NCI-H187 treated with DMSO at 0.1 percent for 48 hours (cell line): ENCODE data around the gene PSMA3.
"Not testable (repeated sequence)": the region's sequence is repeated elsewhere in the genome, so short reads cannot be mapped to it uniquely, and the experiment has no call there.

Source experiments
- DNase-seq: peaks from one replicate; lab custom pipeline; 2025; lab: John Stamatoyannopoulos, UW

PSMA3 gene

GRCh38 chr14:58244556-58245387, at the start of gene PSMA3:
TSS of gene PSMA3 (plus strand) at chr14:58244843. CDS start at chr14:58244921, 78 bp downstream.
- peak; percentile 98 for DNase-seq

- no peak for DNase-seq
These were observed 48.4 kb upstream of the PSMA3 start for GRCh38 chr14:58196198-58196597.

DNA sequence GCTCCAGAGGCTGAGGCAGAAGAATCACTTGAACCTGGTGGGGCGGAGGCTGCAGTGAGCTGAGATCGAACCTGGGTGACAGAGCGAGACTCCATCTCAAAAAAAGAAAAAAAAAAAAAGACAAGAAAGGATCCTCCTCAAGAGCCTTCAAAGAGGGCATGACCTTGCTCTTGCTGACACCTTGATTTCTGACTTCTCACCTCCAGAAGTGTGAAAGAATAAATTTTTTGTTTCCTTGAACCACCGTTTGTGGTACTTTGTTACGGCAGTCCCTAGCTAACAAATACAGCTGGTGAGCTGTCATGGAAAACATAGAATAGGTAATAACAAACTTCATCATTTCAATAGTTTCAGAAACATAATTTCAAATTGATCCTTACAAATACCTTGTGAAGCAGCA, 46.6 kb upstream of the PSMA3 start:
- DNase-seq = no peak

DNA sequence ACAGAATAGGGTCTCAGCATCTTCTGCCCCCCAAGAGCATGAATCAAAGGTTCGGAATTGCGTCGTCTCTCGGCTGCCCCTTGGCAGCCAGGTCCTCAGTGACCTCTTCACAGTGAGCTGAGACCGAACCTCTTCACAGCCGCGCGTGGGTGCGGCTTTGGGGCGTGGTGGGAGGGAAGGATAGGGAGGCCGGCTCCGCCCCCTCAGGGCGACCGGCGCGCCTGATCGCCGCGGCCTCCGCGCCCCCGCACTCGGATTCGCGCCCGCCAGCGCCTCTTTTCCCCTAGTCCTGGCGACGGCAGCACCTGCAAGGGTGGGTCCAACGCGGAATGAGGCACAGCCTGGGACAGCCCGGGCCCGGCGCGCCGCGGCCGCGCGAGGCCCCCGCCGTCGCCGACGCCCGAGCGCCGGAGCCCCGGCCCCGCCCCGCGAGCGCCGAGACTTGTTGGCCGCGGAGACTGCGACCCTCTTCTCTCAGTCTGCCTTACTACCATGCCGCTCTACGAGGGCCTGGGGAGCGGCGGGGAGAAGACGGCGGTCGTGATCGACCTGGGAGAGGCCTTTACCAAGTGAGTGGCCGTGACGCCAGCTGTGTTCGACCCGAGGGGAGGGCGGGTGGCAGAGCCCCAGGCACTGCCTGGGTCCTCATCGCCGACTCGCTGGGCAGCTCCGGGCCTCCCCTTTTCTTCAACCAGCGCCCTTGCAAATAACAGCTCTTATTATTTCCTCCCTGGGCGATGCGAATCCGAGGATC, 44.7 kb upstream of the PSMA3 start, which contains the start of gene ACTR10:
Gene ACTR10 (plus strand): TSS at position 424 of the 754 bp plus-strand sequence. CDS start 69 bp downstream, at position 493.
- DNase-seq = peak; percentile 34

- no peak for DNase-seq
These were observed 44.2 kb upstream of the PSMA3 start for GRCh38 chr14:58200480-58200841.

DNA sequence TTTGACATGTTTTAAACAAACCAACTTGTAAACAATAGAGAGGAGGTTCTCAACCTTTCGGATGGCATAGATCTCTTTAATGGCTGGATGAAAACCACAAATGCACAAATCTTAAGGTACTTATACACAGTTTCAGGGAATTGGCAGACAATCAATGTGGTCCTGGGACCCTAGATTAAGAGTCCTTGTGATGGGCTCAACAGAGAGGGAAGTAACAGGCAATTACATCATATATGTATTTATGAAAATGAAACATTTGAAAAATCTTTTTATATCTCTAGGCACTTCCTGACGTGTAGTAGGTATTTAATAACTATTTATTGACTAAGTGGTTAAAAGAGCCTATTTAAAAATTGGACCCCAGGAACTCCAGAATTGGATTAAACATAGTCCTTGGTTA, 43.8 kb upstream of the PSMA3 start:
- no peak for DNase-seq

DNA sequence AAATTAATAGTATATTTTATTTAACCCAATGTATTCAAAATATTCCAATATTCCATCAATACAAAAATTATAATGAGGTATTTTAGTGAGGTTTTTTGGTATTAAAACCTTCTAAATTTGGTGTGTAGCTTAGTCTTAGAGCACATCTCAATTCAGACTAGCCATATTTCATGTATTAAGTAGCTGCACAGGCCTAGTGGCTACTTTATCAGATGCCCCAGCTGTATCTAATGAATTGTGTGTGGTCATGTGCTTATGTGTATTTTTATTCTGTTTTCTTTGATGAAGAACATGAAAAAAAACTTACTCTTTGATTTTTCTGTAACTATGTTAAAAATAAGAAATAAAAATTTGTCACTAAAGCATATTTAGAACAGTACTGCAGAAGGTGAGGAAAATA, 31.5 kb upstream of the PSMA3 start:
- DNase-seq = no peak

DNA sequence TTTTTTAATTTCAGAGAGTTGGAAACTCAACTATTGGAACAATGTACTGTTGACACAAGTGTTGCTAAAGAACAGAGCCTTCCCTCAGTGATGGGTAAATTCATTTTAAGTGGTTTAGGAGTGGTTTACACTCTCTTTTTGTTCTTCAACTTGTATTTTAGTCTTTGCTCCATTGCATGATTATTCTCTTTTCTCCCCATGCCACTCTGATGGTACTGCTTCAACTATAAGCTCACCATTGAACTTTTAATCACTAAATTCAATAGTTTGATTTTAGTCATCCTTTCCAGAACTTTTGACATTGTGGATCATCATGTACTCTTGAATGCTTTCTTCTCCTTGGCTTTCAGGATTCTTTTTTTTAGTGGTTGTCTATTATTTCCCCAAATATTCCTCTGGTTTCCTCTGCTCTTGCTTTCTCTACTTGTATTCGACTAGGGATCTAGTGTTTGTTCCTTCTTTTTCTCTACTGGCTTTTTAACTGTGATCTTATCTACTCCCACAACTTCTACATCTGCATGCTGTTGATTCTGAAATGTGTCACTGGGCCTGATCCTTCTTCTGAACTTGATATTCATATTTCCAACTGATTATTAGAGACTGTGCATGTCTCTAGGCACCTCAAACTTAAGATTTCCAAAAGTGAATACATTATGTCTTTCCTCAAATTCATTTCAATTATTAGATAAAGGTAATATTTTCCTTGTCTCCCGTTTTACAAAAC, 29.3 kb upstream of the PSMA3 start:
- no peak for DNase-seq

DNA sequence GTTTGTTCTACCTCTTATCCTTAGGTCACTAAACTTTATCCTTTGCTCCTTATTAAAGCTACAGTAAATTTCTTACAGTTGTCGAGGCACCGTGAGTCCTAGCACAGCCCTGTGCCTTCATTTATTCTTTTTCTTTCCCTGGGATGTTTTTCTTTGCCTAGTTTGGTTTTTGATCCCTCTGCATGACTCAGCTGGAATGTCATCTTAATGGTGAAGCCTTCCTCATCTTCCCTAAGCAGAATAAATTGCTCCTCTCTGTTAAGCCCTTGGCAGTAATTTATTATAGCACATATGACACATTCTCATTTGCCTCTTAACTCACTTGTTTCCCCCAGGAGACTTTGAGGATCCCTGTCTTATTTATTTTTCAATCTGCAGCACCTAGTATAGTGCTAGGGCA, 28.1 kb upstream of the PSMA3 start:
- no peak for DNase-seq

DNA sequence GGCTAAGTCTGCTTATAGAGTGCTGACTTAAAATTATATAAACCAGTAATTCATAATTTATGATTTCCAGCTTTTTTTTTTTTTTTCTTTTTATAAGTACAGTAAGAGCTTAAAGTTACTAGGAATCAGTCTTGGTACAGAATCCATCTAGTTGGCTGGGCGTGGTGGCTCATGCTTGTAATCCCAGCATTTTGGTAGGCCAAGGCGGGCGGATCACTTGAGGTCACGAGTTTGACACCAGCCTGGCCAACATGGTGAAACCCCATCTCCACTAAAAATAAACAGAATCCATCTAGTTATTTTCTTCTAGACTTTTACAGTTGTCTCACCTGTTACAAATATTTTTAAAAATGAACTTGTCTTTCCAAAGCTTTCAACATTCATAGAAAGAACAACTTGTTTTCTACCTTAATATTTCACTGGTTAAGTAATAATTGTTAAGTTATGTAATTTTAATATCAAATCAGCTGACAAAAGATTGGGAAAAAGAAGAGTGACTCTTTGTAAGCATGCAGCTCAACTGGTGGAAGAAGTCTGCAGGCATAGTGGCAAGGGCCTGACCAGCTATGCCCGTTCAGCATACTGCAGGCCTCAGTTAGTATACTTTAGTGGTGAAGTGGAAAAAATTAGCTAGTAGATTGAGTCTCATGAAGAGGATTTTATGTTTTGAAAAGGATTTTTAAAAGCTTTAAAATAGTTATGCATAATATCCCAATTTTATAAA, 17.4 kb upstream of the PSMA3 start:
- no peak for DNase-seq

GRCh38 chr14:58238252-58239243, 6.1 kb upstream of the PSMA3 start:
- DNase-seq = no peak

DNA sequence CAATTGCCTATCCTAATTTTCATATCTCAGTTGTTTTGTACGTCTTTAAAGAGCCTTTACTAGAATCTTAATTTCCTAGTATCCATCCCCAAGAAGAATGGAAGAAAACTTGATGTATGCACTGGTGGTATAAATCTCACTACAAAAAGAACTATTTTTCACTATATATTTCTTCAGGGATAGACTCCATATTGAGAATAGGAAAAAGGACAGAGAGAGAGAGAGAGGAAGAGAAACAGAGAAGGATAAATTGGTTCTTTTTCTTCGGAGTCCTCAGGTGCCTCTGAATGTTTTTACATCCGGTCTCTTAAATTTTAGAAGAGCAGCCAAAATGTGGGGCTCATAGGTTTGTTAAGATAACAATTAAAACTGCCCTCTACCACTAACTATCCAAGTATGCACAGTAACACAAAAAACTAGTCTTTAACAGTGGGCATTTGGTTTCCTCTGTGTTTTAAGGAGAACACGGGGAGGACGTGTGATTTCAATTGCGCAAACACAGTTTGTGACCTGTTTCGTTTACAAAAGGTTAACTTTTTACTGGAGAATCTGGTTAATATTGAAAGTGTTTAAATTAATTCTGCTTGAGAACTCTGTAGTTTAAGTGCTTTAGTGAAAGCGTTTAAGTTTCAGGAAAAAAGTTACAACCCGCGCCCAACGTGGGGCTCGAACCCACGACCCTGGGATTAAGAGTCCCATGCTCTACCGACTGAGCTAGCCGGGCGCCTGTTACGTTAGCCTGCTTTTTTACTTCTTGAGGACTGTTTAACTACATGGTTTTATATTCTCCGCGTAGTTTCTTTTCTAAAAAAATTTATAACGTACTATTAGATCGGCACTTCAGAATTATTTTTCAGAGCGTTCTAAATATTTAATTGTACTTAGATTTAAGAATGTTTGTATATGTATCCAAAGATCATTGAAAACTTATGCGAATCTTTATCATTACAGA, 5.1 kb upstream of the PSMA3 start:
- peak; percentile 7 for DNase-seq

GRCh38 chr14:58243790-58244555, 670 bp upstream of the PSMA3 start:
- DNase-seq = no peak

DNA sequence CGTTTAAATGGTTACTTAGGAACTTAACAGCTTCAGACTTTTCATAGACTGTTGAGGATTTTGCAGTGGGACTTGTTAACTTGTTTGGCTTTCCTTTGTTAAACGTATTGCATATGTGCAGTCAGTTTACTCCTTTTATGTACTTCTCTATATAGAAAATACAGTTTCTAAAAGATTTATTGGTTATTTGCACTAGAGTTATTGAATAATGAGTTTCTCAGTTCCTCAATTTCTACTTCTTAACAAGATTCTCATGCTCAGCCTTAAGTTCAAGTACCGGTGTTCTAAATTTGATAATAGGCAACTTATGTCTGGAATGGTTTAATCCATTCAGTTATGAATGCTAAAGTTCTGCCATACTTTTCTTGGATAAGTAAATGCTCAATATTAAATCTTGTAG, 919 bp downstream of the PSMA3 start:
- no peak for DNase-seq

GRCh38 chr14:58249611-58250010, 5.0 kb downstream of the PSMA3 start:
- DNase-seq = no peak

- DNase-seq = no peak
These were observed 13.5 kb downstream of the PSMA3 start for GRCh38 chr14:58258156-58258555.

DNA sequence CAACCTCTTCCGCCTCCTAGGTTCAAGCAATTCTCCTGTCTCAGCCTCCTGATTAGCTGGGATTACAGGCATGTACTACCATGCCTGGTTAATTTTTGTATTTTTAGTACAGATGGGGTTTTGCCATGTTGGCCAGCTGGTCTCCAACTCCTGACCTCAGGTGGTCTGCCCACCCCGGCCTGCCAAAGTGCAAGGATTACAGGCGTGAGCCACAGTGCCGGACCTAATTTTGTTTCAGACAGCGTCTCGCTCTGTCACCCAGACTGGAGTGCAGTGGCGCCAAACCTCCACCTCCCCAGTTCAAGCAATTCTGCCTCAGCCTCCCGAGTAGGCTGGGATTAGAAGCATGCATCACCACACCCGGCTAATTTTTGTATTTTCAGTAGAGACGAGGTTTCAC, 17.4 kb downstream of the PSMA3 start:
- DNase-seq = not testable (repeated sequence)

DNA sequence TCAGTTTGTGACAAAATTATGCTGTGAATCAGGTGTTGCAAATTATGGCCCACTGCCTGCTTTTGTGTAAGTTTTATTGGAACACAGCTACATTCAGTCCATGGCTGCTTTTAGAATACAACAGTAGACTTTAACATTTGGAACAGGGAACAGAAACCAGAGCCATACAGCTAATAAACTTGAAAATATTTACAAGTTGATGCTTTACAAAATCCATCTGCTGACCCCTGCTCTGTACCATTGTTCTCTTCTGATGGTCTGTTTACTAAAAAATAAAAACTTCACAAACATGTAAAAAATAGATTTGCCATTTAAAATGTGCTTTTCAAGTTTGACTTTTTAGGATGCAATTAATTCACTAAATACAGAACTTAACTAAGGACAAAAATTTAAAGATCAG, 20.8 kb downstream of the PSMA3 start:
- DNase-seq = no peak

DNA sequence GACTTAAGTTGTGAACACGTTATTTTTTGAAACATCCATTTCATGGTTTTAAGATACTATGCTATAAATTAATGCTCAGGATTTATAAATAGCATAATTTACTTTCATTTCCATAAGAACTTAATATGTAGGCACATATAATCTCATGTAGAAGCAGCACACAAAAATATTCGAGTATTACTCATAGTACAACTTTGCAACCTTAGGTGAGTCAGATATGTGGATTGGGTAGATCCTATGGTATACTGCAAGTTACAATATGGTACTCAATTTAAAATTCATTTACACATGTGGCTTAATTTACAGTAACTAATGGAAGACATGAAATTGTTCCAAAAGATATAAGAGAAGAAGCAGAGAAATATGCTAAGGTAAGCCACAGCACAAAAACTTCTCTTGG, 26.0 kb downstream of the PSMA3 start:
- no peak for DNase-seq
